ENCODE measurements around the gene ZSCAN12. TPM values are rescaled to one million over a fixed set of nuclear protein-coding genes. Genes with fewer than 3 reads are reported as not detected.
"Not testable (repeated sequence)": the region's sequence is repeated elsewhere in the genome, so short reads cannot be mapped to it uniquely, and the experiment has no call there.

The ZSCAN12 gene
- total and polyA plus RNA-seq, 2 experiments from 2014 or later, result 2.0 to 7.3 TPM

DNA sequence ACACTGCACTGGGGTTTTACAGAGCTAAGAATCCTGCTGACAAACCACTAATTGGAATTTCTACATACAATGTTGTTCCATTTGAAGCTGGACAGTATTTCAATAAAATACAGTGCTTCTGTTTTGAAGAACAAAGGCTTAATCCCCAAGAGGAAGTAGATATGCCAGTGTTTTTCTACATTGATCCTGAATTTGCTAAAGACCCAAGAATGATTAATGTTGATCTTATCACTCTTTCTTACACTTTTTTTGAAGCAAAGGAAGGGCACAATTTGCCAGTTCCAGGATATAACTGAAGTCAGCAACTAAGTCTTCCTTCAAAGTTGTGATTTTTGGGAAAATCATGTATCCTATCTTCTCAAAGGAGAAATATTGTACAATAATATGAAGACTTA, 48.0 kb upstream of the ZSCAN12 start:
- H3K27ac Mint-ChIP-seq; H3F3A ChIP-seq (replicated peaks; ENCODE audit: low read depth); H3K9me2 ChIP-seq (ENCODE audit: insufficient read depth); H3K27me3 ChIP-seq (ENCODE audit: insufficient read depth); H3K79me2 ChIP-seq (replicated peaks; ENCODE audit: insufficient read depth); H3K36me3 Mint-ChIP-seq (ENCODE audit: low read depth); H4K20me1 ChIP-seq (replicated peaks; ENCODE audit: insufficient read depth); H3K27me3 Mint-ChIP-seq (ENCODE audit: insufficient read depth, low read depth, poor library complexity); H3K36me3 ChIP-seq (ENCODE audit: insufficient read depth); H3K27ac ChIP-seq (ENCODE audit: low read depth); H3K4me1 ChIP-seq (ENCODE audit: insufficient read depth); H3K9me3 Mint-ChIP-seq; DNase-seq (ENCODE audit: low spot score); H3K4me1 Mint-ChIP-seq; ATAC-seq: not testable (repeated sequence)
- H3K4me3 ChIP-seq, result peak overlapping the region; percentile 70
- peak overlapping the region; percentile 95 for H3K4me3 Mint-ChIP-seq
- peak overlapping the region; percentile 81 for H3K4me2 ChIP-seq
- H2AFZ ChIP-seq, result peak overlapping the region; percentile 100

DNA sequence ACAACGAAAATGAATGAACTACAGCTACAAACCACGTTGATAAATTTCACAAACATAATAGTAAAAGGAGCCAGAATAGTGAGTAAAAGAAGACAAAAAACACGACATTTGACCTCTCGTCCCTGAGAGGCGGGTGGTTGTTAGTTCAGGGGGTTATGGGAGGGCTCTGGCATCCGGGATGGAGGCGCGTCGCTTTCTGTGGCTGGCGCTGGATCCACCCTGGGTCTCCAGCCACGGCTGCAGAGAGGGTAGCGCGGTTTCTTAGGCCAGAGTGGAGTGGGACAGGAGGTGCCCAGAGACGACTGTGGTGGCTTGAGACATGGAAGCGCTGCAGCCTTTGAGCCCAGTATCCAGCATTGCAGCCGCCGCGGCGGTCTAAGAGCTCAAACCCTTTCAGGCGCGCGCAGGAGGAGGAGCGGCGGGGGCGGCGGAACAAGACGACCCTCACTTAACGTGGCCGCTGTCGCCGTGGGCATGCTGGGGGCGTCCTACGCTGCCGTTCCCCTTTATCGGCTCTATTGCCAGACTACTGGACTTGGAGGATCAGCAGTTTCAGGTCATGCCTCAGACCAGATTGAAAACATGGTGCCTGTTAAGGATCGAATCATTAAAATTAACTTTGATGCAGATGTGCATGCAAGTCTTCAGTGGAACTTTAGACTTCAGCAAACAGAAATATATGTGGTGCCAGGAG, 47.4 kb upstream of the ZSCAN12 start:
- ATAC-seq, result peak; percentile 57
- Mint-ChIP-seq H3K36me3 (ENCODE audit: low read depth) (no peaks in the 10 kb centered on the region; the same call in 2 of the 3 replicates), H3K27ac (peak overlapping the region; percentile 91), H3K4me3 (peak overlapping the region; percentile 95), H3K27me3 (ENCODE audit: insufficient read depth, low read depth, poor library complexity) (peaks cover 9% of the 10 kb centered on the region), H3K9me3 (peaks cover 9% of the 10 kb centered on the region; the same call in 2 of the 3 replicates), H3K4me1 (peaks cover 10% of the 10 kb centered on the region)
- TF ChIP-seq POLR2AphosphoS5 (IDR thresholded peaks at IDR 0.05; ENCODE audit: low read depth), result peak; percentile 56
- TF ChIP-seq, protein P1, sequence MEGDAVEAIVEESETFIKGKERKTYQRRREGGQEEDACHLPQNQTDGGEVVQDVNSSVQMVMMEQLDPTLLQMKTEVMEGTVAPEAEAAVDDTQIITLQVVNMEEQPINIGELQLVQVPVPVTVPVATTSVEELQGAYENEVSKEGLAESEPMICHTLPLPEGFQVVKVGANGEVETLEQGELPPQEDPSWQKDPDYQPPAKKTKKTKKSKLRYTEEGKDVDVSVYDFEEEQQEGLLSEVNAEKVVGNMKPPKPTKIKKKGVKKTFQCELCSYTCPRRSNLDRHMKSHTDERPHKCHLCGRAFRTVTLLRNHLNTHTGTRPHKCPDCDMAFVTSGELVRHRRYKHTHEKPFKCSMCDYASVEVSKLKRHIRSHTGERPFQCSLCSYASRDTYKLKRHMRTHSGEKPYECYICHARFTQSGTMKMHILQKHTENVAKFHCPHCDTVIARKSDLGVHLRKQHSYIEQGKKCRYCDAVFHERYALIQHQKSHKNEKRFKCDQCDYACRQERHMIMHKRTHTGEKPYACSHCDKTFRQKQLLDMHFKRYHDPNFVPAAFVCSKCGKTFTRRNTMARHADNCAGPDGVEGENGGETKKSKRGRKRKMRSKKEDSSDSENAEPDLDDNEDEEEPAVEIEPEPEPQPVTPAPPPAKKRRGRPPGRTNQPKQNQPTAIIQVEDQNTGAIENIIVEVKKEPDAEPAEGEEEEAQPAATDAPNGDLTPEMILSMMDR (conservative IDR thresholded peaks at IDR 0.05; ENCODE audit: low read depth in 2 of 2), result no peak
- Histone ChIP-seq H3K36me3 (ENCODE audit: insufficient read depth) (no peaks in the 10 kb centered on the region), H3K4me1 (ENCODE audit: insufficient read depth) (0 out of 2 replicates have a peak, but pooled peaks cover 3% of the 10 kb centered on the region), H3F3A (replicated peaks; ENCODE audit: low read depth) (no peaks in the 10 kb centered on the region), H4K20me1 (replicated peaks; ENCODE audit: insufficient read depth) (no peaks in the 10 kb centered on the region), H3K9me2 (ENCODE audit: insufficient read depth) (no peaks in the 10 kb centered on the region; the same call in 1 of the 2 replicates), H3K27ac (ENCODE audit: low read depth) (no peak overlapping the region), H3K27me3 (ENCODE audit: insufficient read depth) (no peaks in the 10 kb centered on the region), H3K4me2 (peak overlapping the region; percentile 81), H3K4me3 (peak overlapping the region; percentile 70), H3K79me2 (replicated peaks; ENCODE audit: insufficient read depth) (no peaks in the 10 kb centered on the region), H2AFZ (peak overlapping the region; percentile 100)
- DNase-seq (ENCODE audit: low spot score), result peak; percentile 68

DNA sequence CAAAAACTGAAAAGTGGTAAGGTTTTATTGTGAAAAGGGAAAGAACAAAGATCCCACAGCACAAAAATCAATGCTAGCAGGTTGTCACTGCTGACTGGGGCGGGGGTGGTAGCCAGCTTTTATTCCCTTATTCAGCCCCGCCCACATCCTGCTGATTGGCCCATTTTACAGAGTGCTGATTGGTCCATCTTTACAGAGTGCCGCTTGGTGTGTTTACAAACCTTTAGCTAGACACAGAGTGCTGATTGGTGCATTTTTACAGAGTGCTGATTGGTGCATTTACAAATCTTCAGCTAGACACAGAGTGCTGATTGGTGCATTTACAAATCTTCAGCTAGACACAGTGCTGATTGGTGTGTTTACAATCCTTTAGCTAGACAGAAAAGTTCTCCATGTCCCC, 45.2 kb upstream of the ZSCAN12 start:
- H3K9me2 ChIP-seq (ENCODE audit: insufficient read depth); ATAC-seq; H3K79me2 ChIP-seq (replicated peaks; ENCODE audit: insufficient read depth); H2AFZ ChIP-seq; H3K4me3 ChIP-seq; H4K20me1 ChIP-seq (replicated peaks; ENCODE audit: insufficient read depth); H3K27ac ChIP-seq (ENCODE audit: low read depth); H3F3A ChIP-seq (replicated peaks; ENCODE audit: low read depth); H3K4me2 ChIP-seq; H3K4me1 ChIP-seq (ENCODE audit: insufficient read depth); H3K27me3 Mint-ChIP-seq (ENCODE audit: insufficient read depth, low read depth, poor library complexity); H3K36me3 Mint-ChIP-seq (ENCODE audit: low read depth); H3K9me3 Mint-ChIP-seq; H3K27me3 ChIP-seq (ENCODE audit: insufficient read depth); H3K27ac Mint-ChIP-seq; H3K36me3 ChIP-seq (ENCODE audit: insufficient read depth): not testable (repeated sequence)
- Mint-ChIP-seq H3K4me1 (peaks cover 10% of the 10 kb centered on the region), H3K4me3 (0 out of 3 replicates have a peak overlapping the region, but pooled peaks have one; percentile 16)
- DNase-seq (ENCODE audit: low spot score), result peak; percentile 56

All from GM23338 (cell line).